ENCODE measurements around the gene MSRB3. TPM values are rescaled to one million over a fixed set of nuclear protein-coding genes. Genes with fewer than 3 reads are reported as not detected.

Gene MSRB3
- total RNA-seq, 1 donor from 2014 or later = 3.7 TPM

- DNase-seq (ENCODE audit: low spot score) = no peak
- peaks cover 23% of the 10 kb centered on the region for H3K4me1 Mint-ChIP-seq
- H3K4me3 ChIP-seq = no peak overlapping the region
- no peaks in the 10 kb centered on the region for H3K36me3 ChIP-seq
- no peak overlapping the region for H3K27ac ChIP-seq
- H3K36me3 Mint-ChIP-seq = no peaks in the 10 kb centered on the region
- TF ChIP-seq EZH2phosphoT487 (IDR thresholded peaks at IDR 0.05) = no peak
- TF ChIP-seq CTCF (IDR thresholded peaks at IDR 0.05) = no peak
- no peak for TF ChIP-seq EZH2 (IDR thresholded peaks at IDR 0.05)
- H4K20me1 ChIP-seq (ENCODE audit: low read depth) = no peaks in the 10 kb centered on the region
- no peak overlapping the region for H3K9ac ChIP-seq
- H3K4me2 ChIP-seq = no peak overlapping the region
- no peaks in the 10 kb centered on the region for H3F3A ChIP-seq (ENCODE audit: low read depth)
- H3K79me2 ChIP-seq (ENCODE audit: low read depth) = no peaks in the 10 kb centered on the region
- no peaks in the 10 kb centered on the region for H3K27me3 ChIP-seq
- no peak overlapping the region for H3K4me3 Mint-ChIP-seq
- H3K9me3 ChIP-seq (ENCODE audit: low read depth) = no peaks in the 10 kb centered on the region
- H3K27me3 Mint-ChIP-seq (ENCODE audit: insufficient read depth, low read depth) = peaks cover 8% of the 10 kb centered on the region
- no peaks in the 10 kb centered on the region for H3K4me1 ChIP-seq
- no peak overlapping the region for H2AFZ ChIP-seq (replicated peaks)
- peak overlapping the region; percentile 42 for H3K27ac Mint-ChIP-seq
- no peaks in the 10 kb centered on the region for H3K9me3 Mint-ChIP-seq
Measured at GRCh38 chr12:65495233-65495632, 216.8 kb downstream of the MSRB3 start.

- H3K36me3 Mint-ChIP-seq = no peaks in the 10 kb centered on the region
- peaks cover 36% of the 10 kb centered on the region for H3K4me1 Mint-ChIP-seq
- Histone ChIP-seq H3K36me3 (no peaks in the 10 kb centered on the region), H3K9ac (no peak overlapping the region), H3K4me3 (no peak overlapping the region), H3K9me3 (ENCODE audit: low read depth) (no peaks in the 10 kb centered on the region), H3F3A (ENCODE audit: low read depth) (no peaks in the 10 kb centered on the region), H3K4me1 (no peaks in the 10 kb centered on the region), H3K79me2 (ENCODE audit: low read depth) (no peaks in the 10 kb centered on the region), H3K4me2 (no peak overlapping the region), H2AFZ (replicated peaks) (no peak overlapping the region), H3K27me3 (no peaks in the 10 kb centered on the region), H4K20me1 (ENCODE audit: low read depth) (no peaks in the 10 kb centered on the region), H3K27ac (no peak overlapping the region)
- TF ChIP-seq EZH2 (IDR thresholded peaks at IDR 0.05) (no peak), CTCF (IDR thresholded peaks at IDR 0.05) (no peak), EZH2phosphoT487 (IDR thresholded peaks at IDR 0.05) (no peak)
- no peak for DNase-seq (ENCODE audit: low spot score)
- no peaks in the 10 kb centered on the region for H3K9me3 Mint-ChIP-seq
- H3K27ac Mint-ChIP-seq = no peak overlapping the region
- peaks cover 11% of the 10 kb centered on the region for H3K27me3 Mint-ChIP-seq (ENCODE audit: insufficient read depth, low read depth)
- no peak overlapping the region for H3K4me3 Mint-ChIP-seq
Measured at GRCh38 chr12:65496617-65497016, 218.1 kb downstream of the MSRB3 start.

- Histone ChIP-seq H3F3A (ENCODE audit: low read depth) (no peaks in the 10 kb centered on the region), H3K27ac (no peak overlapping the region), H3K9ac (no peak overlapping the region), H3K79me2 (ENCODE audit: low read depth) (no peaks in the 10 kb centered on the region), H2AFZ (replicated peaks) (no peak overlapping the region), H3K4me2 (no peak overlapping the region), H3K4me3 (no peak overlapping the region), H3K27me3 (no peaks in the 10 kb centered on the region), H3K9me3 (ENCODE audit: low read depth) (no peaks in the 10 kb centered on the region), H4K20me1 (ENCODE audit: low read depth) (no peaks in the 10 kb centered on the region), H3K36me3 (no peaks in the 10 kb centered on the region), H3K4me1 (no peaks in the 10 kb centered on the region)
- no peak for DNase-seq (ENCODE audit: low spot score)
- TF ChIP-seq EZH2 (IDR thresholded peaks at IDR 0.05) (no peak), CTCF (IDR thresholded peaks at IDR 0.05) (no peak), EZH2phosphoT487 (IDR thresholded peaks at IDR 0.05) (no peak)
- Mint-ChIP-seq H3K9me3 (no peaks in the 10 kb centered on the region), H3K36me3 (no peaks in the 10 kb centered on the region), H3K4me1 (peaks cover 42% of the 10 kb centered on the region), H3K27me3 (ENCODE audit: insufficient read depth, low read depth) (peaks cover 8% of the 10 kb centered on the region), H3K27ac (no peak overlapping the region), H3K4me3 (no peak overlapping the region)
Measured at GRCh38 chr12:65497660-65498059, 219.2 kb downstream of the MSRB3 start.
